AG04450 (cell line): ENCODE measurements around the gene TNFSF4. TPM values are rescaled to one million over a fixed set of nuclear protein-coding genes. Genes with fewer than 3 reads are reported as not detected.

Experiments used
- CTCF ChIA-PET: fragments of 300-600, 350-600 bp; formaldehyde crosslinking; extraction: SDS; loops from one replicate; lab custom pipeline; 2022; ENCODE audit warnings: antibody characterized with exemption, inconsistent platforms; lab: Charles Lee
- POLR2A ChIA-PET: fragments of 350-600 bp; formaldehyde crosslinking; extraction: SDS; loops from one replicate; lab custom pipeline; 2021; ENCODE audit warnings: antibody characterized with exemption, inconsistent platforms; lab: Yijun Ruan, JAX
- DNase-seq: peaks from one replicate; pipeline ENCODE4 v3.0.0-alpha.2; 2011; ENCODE audit warnings: low read depth, low spot score
- H3K27ac ChIP-seq: one replicate; pipeline ENCODE4 v1.5.1; 2012; ENCODE audit warnings: low read depth, low read length, control low read depth
- H3K27me3 ChIP-seq: one replicate; pipeline ENCODE4 v1.6.0; 2012; ENCODE audit warnings: low read length; ENCODE audit not compliant: control insufficient read depth, insufficient read depth
- H3K4me3 ChIP-seq: 2 replicates; pipeline ENCODE4 v1.5.1; 2011; ENCODE audit warnings: mild to moderate bottlenecking, low read depth, low read length, control low read depth
- H3K9me3 ChIP-seq: 2 replicates; pipeline ENCODE4 v1.5.1; 2012; ENCODE audit warnings: low read length; ENCODE audit not compliant: control insufficient read depth, insufficient read depth
- CTCF ChIP-seq: IDR thresholded peaks from 2 replicates; pipeline ENCODE4 v1.5.1; 2011; ENCODE audit warnings: low read depth, low read length, control low read depth, inconsistent platforms
- polyA plus RNA-seq: library from polyadenylated mRNA; depleted of rRNA; stranded (reverse); fragments of >200 nt; gene quantifications from 2 replicates; pipeline ENCODE4 v1.2.3, GENCODE V29; 2011

The TNFSF4 gene
- polyA plus RNA-seq, 1 experiment = 28.5 TPM

- peak overlapping the region; percentile 49 for H3K27ac ChIP-seq
- ChIA-PET POLR2A (interaction anchor here (1.0 to 3.3 kb wide), 2 partner anchors 236 to 296 kb away, joined by 3 to 11 read pairs; no protein-coding TSS in a partner anchor), CTCF (interaction anchor here (0.6 to 11.0 kb wide), 5 partner anchors 48 to 462 kb away, joined by 3 to 205 read pairs (median 6); no protein-coding TSS in a partner anchor)
- no peaks in the 10 kb centered on the region for H3K27me3 ChIP-seq
- TF ChIP-seq CTCF = no peak
- peak overlapping the region; percentile 60 for H3K4me3 ChIP-seq
- no peak for DNase-seq
- no peaks in the 10 kb centered on the region for H3K9me3 ChIP-seq
These were observed 1.7 kb downstream of the TNFSF4 start for GRCh38 chr1:173205146-173206051.

GRCh38 chr1:173204693-173205092 lies 2.4 kb downstream of the TNFSF4 start:
- Histone ChIP-seq H3K4me3 (peak overlapping the region; percentile 60), H3K27me3 (no peaks in the 10 kb centered on the region), H3K9me3 (no peaks in the 10 kb centered on the region), H3K27ac (no peak overlapping the region)
- TF ChIP-seq CTCF = no peak
- CTCF ChIA-PET = interaction anchor here (0.6 to 11.0 kb wide), 8 partner anchors 11 to 461 kb away, joined by 3 to 205 read pairs (median 5); no protein-coding TSS in a partner anchor
- POLR2A ChIA-PET = interaction anchor here (1.0 to 3.3 kb wide), 2 partner anchors 235 to 295 kb away, joined by 3 to 11 read pairs; no protein-coding TSS in a partner anchor
- no peak for DNase-seq

GRCh38 chr1:173202424-173203145 lies 4.5 kb downstream of the TNFSF4 start:
- peak overlapping the region; percentile 59 for H3K27ac ChIP-seq
- peak; percentile 76 for TF ChIP-seq CTCF
- DNase-seq = peak; percentile 74
- H3K9me3 ChIP-seq = no peaks in the 10 kb centered on the region; the same call in 1 of the 2 replicates
- peak overlapping the region; percentile 35 for H3K4me3 ChIP-seq
- ChIA-PET CTCF (interaction anchor here (0.5 to 11.0 kb wide), 42 partner anchors 8 to 862 kb away, joined by 3 to 205 read pairs (median 4); no protein-coding TSS in a partner anchor), POLR2A (interaction anchor here (0.8 to 3.3 kb wide), 4 partner anchors 227 to 456 kb away, joined by 4 to 11 read pairs (median 7); no protein-coding TSS in a partner anchor)
- no peaks in the 10 kb centered on the region for H3K27me3 ChIP-seq

- Histone ChIP-seq H3K4me3 (peak overlapping the region; percentile 3; the same call in 1 of the 2 replicates), H3K9me3 (no peaks in the 10 kb centered on the region; the same call in 1 of the 2 replicates), H3K27ac (no peak overlapping the region), H3K27me3 (no peaks in the 10 kb centered on the region)
- DNase-seq = no peak
- CTCF ChIA-PET = interaction anchor here (0.6 to 11.0 kb wide), 34 partner anchors 7 to 862 kb away, joined by 3 to 205 read pairs (median 4); no protein-coding TSS in a partner anchor
- TF ChIP-seq CTCF = no peak
- POLR2A ChIA-PET = interaction anchor here (1.7 to 3.3 kb wide), 3 partner anchors 293 to 456 kb away, joined by 4 to 11 read pairs (median 10); no protein-coding TSS in a partner anchor
These were observed 5.2 kb downstream of the TNFSF4 start for GRCh38 chr1:173201969-173202368.
